ENCODE results near the gene C1QTNF2. TPM values are rescaled to one million over a fixed set of nuclear protein-coding genes. Genes with fewer than 3 reads are reported as not detected.

The C1QTNF2 gene
- total RNA-seq, 1 donor from 2014 or later, result 1.3 TPM

- DNase-seq (ENCODE audit: low spot score), result no peak
- intact Hi-C loops (cut with DNase I), result loop anchor here (1.0 kb wide), 1 partner anchor 42 kb away; no protein-coding TSS in a partner anchor
Measured at GRCh38 chr5:160311491-160312133, 58.8 kb downstream of the C1QTNF2 start.

GRCh38 chr5:160310552-160311295, 59.7 kb downstream of the C1QTNF2 start:
- intact Hi-C loops (cut with DNase I), result loop anchor here (1.0 kb wide), 1 partner anchor 41 kb away; no protein-coding TSS in a partner anchor
- peak; percentile 22 for DNase-seq (ENCODE audit: low spot score)

GRCh38 chr5:160310140-160310539, 60.3 kb downstream of the C1QTNF2 start:
- intact Hi-C loops (cut with DNase I), result no loop called here
- peak; percentile 22 for DNase-seq (ENCODE audit: low spot score)

GRCh38 chr5:160306696-160307095, 63.7 kb downstream of the C1QTNF2 start:
- DNase-seq (ENCODE audit: low spot score), result no peak
- intact Hi-C loops (cut with DNase I), result no loop called here

GRCh38 chr5:160305319-160305718, 65.1 kb downstream of the C1QTNF2 start:
- no peak for DNase-seq (ENCODE audit: low spot score)
- intact Hi-C loops (cut with DNase I), result no loop called here

GRCh38 chr5:160303690-160304089, 66.7 kb downstream of the C1QTNF2 start:
- DNase-seq (ENCODE audit: low spot score), result no peak
- intact Hi-C loops (cut with DNase I), result no loop called here

- no peak for DNase-seq (ENCODE audit: low spot score)
- intact Hi-C loops (cut with DNase I), result no loop called here
Measured at GRCh38 chr5:160298189-160298588, 72.2 kb downstream of the C1QTNF2 start.

- intact Hi-C loops (cut with DNase I), result no loop called here
- no peak for DNase-seq (ENCODE audit: low spot score)
Measured at GRCh38 chr5:160297776-160298175, 72.7 kb downstream of the C1QTNF2 start.

Other genes with a start within 250 kb of the C1QTNF2 start
- gene FABP6, start 141.1 kb downstream of the C1QTNF2 start, total RNA-seq, result not detected
- gene CCNJL, start 58.1 kb downstream of the C1QTNF2 start, total RNA-seq, result 6.3 TPM
- 3.3 TPM for gene FAM200C, start 29.4 kb upstream of the C1QTNF2 start, total RNA-seq
- 50.5 TPM for gene SLU7, start 48.5 kb upstream of the C1QTNF2 start, total RNA-seq
- gene PTTG1, start 51.2 kb upstream of the C1QTNF2 start, total RNA-seq, result 1.0 TPM